NCI-H2081 (cell line): ENCODE data around the gene FYN.

Experiments
- DNase-seq, 2 experiments: peaks; one replicate each; lab custom pipeline; 2025; lab: John Stamatoyannopoulos, UW

FYN gene

GRCh38 chr6:111707773-111708172 is 165.5 kb downstream of the FYN start:
- no peak for DNase-seq

- DNase-seq = no peak
Observed at GRCh38 chr6:111706841-111707391, 166.3 kb downstream of the FYN start.

DNA sequence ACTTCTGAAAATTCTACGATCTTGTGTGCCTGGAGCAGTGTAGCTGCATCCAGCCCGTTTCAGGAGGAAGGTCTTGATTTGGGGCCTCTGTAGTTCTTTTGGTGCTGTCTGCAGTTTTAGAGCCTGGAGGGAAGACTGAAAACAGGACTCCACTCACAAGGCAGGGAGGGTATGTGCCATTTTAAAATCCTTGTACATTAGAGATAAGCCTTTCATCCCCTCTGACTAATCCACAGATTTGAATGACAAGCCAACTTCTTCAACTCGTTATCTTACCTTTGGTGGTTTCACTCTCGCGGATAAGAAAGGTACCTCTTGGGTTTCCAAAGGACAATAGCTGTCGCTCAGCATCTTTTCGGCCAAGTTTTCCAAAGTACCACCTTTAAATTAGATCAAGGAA is 169.5 kb downstream of the FYN start:
- DNase-seq = no peak

- DNase-seq = no peak
Observed at GRCh38 chr6:111702268-111702667, 171.0 kb downstream of the FYN start.

GRCh38 chr6:111701146-111701545 is 172.1 kb downstream of the FYN start:
- DNase-seq = no peak

DNA sequence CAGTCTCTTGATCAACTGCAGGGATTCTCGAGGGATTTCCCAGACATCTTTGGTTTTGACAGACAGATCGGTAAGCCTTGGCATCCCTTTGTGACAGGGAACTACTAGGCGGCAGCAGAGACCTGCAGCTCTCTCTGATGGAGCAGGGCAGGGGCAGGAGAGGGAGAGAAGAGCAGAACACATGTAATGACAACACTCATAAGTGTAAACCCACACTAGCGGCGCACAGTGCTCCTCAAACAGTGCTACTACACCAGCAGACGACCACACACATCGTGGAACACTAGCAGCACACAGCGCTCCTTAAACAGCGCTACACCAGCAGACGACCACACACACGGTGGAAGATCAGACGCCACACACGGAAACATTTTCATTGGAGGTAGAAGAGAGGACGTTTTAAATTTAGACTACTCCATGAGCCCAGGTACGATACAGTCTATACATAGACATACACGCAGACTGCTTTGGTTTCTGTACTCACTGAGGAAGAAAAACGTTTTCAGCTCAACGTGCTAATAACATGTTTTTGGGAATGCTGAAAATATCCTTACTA is 173.0 kb downstream of the FYN start:
- DNase-seq = no peak

DNA sequence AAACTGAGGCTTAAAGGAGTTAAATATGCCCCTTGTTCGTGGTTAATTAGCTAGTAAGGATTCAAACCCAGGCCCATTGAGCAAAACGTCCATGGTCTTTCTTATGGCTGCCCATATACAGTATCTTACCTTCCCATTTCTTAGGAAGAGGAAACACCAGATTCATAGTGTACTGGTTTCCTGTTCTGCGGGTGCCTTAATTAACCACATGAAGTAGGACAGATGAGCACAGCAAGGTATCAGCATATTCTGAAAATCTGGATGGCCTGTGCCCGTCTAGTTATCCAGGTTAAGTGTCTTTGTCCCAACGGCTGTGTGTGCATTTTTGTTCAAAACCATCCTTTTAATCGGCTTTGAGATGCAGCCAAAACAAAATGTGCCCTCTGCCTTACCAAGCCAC is 174.1 kb downstream of the FYN start:
- DNase-seq = no peak

GRCh38 chr6:111696814-111697213 is 176.4 kb downstream of the FYN start:
- DNase-seq = no peak

DNA sequence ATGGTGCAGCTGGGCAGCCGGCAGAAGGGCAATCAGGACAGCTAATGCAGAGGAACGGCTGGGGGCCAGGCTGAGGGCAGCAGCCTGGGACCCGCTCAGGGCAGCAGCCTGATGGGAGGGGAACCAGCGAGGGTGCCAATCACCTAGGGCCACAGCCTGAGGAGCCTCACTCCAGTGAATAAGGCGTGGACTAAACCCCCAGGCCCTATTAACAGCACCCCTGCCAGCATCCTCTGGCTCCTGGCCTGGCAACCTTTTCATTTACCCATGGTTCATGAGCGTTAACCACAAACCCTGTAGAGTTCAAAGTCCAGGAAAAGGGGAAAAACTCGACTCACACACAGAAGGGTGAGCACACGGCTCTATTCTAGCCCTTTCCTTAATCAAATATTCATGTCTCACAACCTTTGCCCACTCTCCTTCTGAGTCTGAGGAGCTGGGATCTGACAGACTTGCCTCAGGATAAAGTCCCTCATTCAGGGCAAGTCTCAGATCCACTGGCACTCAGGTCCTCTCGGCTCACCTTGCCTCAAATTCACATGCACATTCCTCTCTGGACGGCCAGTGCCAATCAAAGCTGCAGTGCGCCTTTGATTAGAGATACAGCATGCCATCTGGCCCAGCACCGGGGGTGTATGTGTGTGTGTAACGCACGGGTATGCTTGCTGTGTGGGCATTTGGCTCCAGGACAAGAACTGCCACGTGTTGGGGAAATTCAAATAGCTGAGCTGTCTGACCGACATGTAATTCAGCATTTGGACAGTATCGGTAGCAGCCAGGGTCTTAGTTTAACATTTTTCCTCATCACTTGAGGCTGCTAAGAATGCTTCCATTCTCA is 180.7 kb downstream of the FYN start:
- DNase-seq = no peak

GRCh38 chr6:111691345-111692225 is 181.7 kb downstream of the FYN start:
- no peak for DNase-seq

DNA sequence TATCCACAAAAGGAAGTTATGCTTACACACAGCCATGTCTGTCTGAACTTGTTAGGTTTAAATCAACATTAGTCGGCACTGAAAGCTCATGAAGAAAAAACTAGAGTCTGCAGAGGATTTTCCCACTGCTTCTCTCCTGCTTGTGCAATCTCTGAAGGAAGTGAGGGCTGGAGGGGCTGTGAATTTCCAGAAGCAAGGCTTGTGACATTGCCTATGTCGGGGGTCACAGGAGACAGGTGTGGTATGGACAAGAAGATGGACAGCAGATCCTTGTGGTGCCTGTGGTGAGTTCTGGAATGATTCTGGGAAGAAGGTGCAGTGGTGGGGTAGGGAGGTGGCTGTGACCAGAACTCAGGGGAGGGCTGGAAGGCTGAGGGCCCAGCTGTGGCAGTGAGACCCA is 183.3 kb downstream of the FYN start:
- no peak for DNase-seq

GRCh38 chr6:111689419-111689818 is 183.8 kb downstream of the FYN start:
- DNase-seq = no peak

DNA sequence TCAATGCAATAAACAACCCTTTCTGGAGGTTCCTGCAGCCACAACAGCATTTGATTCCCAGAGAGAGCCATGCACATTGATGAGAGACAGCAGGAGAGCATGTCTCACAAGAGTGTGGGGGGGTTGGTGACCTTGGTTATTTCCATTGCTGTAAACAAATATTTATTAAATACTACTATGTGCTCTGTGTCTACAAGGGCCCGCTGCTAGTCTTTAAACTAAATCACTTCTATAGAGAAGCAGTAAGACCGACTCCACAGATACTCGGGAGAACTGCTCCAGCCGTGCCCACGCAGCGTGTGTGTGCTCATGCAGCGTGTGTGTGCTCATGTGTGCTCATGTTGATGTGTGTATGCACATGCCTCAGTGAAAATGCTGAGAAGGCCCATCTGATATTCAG is 184.9 kb downstream of the FYN start:
- no peak for DNase-seq

DNA sequence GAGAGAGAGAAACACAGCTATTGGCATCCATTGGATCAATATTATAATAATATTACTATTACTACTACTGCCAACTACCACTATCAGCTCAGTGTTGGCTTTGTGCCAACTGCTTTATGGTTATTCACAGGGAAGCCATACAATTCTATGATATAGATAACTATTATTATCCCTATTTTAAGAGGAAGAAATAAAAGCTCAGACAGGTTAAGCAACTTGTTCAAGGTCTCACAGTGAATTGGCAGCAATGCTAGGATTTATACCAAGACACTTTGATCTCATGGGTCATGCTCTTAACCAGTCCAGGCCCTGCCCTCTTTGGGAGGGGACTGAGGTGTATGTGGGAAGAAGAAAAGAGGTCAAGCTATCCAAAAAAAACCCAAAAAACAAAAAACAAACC is 185.6 kb downstream of the FYN start:
- DNase-seq = no peak

GRCh38 chr6:111686932-111687266 is 186.4 kb downstream of the FYN start:
- DNase-seq = no peak

DNA sequence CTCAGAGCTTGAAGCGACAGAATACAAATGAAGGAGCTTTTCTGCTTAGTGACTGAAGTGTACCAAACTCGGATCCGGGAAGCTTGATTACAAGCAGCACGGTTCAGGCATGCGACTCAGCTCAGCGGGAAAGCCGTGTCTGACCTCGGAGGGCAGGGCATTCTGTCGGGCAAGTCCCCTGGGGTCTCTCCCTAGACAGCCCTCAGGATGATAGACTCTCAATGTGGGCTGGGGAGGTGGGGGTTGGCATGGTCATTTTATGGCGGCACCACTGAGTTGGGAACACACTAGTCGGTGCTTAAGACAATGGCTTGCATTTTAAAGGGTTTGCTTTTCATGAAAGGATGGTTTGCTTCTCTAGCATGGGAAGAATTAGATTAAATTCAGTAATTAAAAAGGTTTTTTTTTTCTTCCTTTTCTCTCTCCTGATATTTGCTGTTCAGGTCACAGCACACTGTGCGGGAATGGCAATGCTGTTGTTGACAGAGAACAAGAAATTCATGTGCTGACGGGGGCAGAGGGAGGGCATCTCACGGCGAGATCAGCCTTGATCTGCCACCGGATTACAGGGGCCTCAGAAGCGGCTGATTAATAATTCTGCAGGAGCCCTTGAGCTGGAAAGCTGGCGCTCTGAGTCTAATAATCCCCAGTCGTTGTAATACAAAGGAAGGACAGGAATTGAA is 186.9 kb downstream of the FYN start:
- DNase-seq = no peak

DNA sequence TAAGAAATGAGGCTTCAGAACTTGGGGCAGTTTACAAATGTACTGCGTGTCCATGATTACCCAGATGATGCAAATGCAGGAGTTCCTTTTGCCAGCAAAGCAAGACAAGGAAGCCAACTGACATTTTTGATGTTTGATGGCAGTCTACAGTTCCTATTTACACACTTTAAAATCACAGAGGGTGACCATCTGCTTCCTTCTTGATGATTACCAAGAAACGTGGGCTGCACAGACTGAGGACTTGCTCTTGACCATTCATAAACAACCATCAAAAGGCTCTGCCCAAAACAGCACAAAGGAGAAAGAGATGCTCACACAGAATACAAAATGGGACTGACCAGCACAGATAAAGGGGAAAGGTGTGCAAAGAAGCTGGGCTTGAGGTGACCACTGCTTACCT is 187.7 kb downstream of the FYN start:
- no peak for DNase-seq

DNA sequence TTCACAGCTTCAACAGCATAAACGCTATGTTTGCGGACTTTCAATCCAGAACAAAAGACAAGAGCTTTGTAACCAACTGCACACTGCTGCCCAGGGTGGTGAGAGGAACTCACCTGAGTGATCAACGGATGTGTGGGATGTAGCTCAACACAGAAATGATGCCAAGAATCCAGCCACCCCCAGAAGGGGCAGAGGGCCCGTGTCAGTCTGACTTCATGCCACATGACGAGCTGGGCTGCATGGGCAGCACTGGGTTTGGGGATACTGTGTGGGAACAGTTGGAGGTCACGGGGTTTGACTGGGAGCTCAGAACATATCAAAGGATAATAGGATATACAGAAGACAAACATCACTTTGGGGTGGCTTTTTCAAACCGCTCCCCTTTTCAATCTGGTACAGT is 188.2 kb downstream of the FYN start:
- no peak for DNase-seq

DNA sequence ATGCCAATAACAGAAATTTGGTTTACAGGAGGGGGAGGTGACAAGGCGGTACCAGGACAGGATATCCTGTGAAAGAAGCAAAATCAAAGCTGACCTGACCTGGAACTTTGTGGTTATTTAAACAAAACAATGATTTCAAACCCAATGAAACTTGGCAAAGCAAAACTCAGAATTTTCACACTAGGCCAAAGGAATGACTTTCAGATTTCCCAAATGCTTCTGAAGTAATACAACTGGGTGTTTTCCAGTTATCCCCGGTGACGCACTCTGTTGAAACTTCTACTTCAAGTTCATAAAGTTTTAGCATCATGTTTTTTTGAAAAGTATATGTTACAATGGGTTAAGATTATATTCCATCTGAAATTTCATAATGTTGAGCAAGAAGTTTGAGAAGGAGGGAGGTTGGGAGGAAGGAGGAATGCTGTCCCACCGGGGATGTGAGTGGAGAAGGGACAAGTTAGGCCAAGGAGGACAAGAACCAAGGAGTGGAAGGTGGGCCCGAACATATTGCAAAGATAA is 189.4 kb downstream of the FYN start:
- no peak for DNase-seq

DNA sequence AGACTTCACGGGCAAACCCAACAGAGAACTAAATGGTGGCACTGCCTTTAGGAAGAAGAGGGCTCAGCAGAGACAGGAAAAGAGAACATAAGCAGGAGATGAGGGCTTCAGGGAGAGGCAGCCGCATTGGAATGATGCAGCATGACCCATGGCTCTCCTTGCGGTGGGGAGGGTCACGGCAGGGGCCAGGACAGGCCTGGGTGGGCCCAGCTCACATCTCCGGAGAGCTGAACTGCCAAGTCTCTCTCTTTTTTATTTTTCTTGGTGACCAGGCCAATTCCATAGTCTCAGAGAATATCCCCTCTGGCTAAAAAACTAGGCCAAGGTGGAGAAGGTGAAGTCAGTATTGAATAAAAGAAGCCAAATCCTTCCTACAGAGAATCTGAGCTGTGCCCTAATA is 190.1 kb downstream of the FYN start:
- no peak for DNase-seq

DNA sequence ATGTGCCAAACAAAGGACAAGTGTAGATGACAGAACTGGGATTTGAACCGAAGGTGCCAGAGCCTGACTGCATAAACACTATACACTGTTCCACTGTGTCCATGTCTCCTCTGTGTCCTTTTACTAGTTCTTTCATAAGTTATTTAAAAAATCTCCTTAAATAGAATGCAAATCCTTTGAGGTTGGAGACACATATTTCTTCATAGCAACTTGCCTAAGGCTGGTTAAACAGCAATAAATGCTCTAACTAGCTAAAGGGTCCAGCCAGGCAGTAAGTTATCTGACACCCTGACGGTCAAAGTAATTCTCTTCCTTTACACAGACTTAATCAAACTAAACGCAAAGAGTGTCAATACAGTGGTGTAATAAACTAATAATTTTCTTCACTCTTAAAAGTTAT is 191.4 kb downstream of the FYN start:
- no peak for DNase-seq
